Measurements from ENCODE around the gene USP28.
A peak's percentile ranks its signal among the peaks of the same experiment; 100 is the strongest.

The USP28 gene

DNA sequence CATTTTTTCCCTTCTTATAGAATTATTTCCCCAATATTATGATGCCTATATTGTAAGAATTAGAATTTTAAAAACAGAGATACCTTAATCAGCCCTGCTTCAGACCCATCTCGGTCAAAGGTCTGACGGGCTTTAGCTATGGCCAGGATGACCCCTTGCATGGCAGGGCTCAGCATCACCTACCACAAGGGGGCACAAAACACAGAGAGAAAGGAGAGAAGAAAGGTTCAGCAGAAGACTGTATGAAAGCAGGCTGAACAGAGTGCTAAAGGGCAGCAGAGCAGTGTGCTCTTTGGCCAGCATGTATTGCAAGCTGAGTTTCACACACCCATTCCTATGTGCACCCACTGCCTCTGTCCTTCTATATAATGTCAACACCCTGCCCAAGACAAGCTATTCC lies 69.0 kb downstream of the USP28 start:
- TF ChIP-seq ZNF654 (tag by site-specific recombination; IDR thresholded peaks at IDR 0.05; ENCODE audit: low read depth) (peak; percentile 24), WT1 (tag by site-specific recombination; IDR thresholded peaks at IDR 0.05) (no peak), ZBTB48 (tag by site-specific recombination; IDR thresholded peaks at IDR 0.05) (0 out of 2 replicates have a peak, but pooled peaks have one; percentile 31), ZSCAN16 (tag by site-specific recombination; IDR thresholded peaks at IDR 0.05) (no peak), ZNF174 (tag by site-specific recombination; IDR thresholded peaks at IDR 0.05) (no peak), ZNF704 (tag by site-specific recombination; IDR thresholded peaks at IDR 0.05) (no peak), ZFP69B (tag by site-specific recombination; IDR thresholded peaks at IDR 0.05) (no peak)
- no peaks in the 10 kb centered on the region for H3K4me1 ChIP-seq (ENCODE audit: control insufficient read depth, insufficient read depth, low read length)
- peaks cover 7 to 92% of the 10 kb centered on the region in 2 experiments; a peak in 2 of 3 replicates for H3K36me3 ChIP-seq (ENCODE audit: control insufficient read depth in 2 of 2, insufficient read depth in 1 of 2, low read length in 2 of 2)
- CTCF ChIA-PET = interaction anchor here (0.6 to 7.6 kb wide), 24 partner anchors 10 to 957 kb away, joined by 3 to 72 read pairs (median 5); partner anchors contain the start of gene CLDN25
- H3K4me3 ChIP-seq (ENCODE audit: low read depth, low read length) = no peak overlapping the region
- no peak overlapping the region for H3K27ac ChIP-seq (ENCODE audit: extremely low read depth, low read depth, low read length)
- no peaks in the 10 kb centered on the region for H3K9me3 ChIP-seq (ENCODE audit: control insufficient read depth, insufficient read depth, low read depth, low read length)
- POLR2A ChIA-PET = interaction anchor here (0.7 to 1.0 kb wide), 2 partner anchors 68 to 253 kb away, joined by 3 read pairs; partner anchors contain the start of gene ZBTB16

- Histone ChIP-seq H3K9me3 (ENCODE audit: control insufficient read depth, insufficient read depth, low read depth, low read length) (no peaks in the 10 kb centered on the region), H3K36me3 (ENCODE audit: control insufficient read depth in 2 of 2, insufficient read depth in 1 of 2, low read length in 2 of 2) (peaks cover 8 to 92% of the 10 kb centered on the region in 2 experiments; a peak in 2 of 3 replicates), H3K4me1 (ENCODE audit: control insufficient read depth, insufficient read depth, low read length) (no peaks in the 10 kb centered on the region), H3K4me3 (ENCODE audit: low read depth, low read length) (no peak overlapping the region), H3K27ac (ENCODE audit: extremely low read depth, low read depth, low read length) (no peak overlapping the region)
- ChIA-PET POLR2A (no interaction called here), CTCF (interaction anchor here (0.6 to 7.6 kb wide), 10 partner anchors 9 to 1411 kb away, joined by 3 to 72 read pairs (median 6); no protein-coding TSS in a partner anchor)
- TF ChIP-seq ZNF529 (tag by site-specific recombination; IDR thresholded peaks at IDR 0.05; ENCODE audit: insufficient replicate concordance) (no peak), ZNF639 (tag by site-specific recombination; IDR thresholded peaks at IDR 0.05) (no peak)
These were observed 69.7 kb downstream of the USP28 start for GRCh38 chr11:113805640-113806039.

- Histone ChIP-seq H3K36me3 (ENCODE audit: control insufficient read depth in 2 of 2, insufficient read depth in 1 of 2, low read length in 2 of 2) (peaks cover 11 to 85% of the 10 kb centered on the region in 2 experiments; a peak in 2 of 3 replicates), H3K9me3 (ENCODE audit: control insufficient read depth, insufficient read depth, low read depth, low read length) (no peaks in the 10 kb centered on the region), H3K27ac (ENCODE audit: extremely low read depth, low read depth, low read length) (no peak overlapping the region), H3K4me3 (ENCODE audit: low read depth, low read length) (no peak overlapping the region), H3K4me1 (ENCODE audit: control insufficient read depth, insufficient read depth, low read length) (no peaks in the 10 kb centered on the region)
- TF ChIP-seq ZNF707 (tag by site-specific recombination; IDR thresholded peaks at IDR 0.05) (no peak), ZNF792 (tag by site-specific recombination; IDR thresholded peaks at IDR 0.05) (no peak), GLI2 (tag by site-specific recombination; IDR thresholded peaks at IDR 0.05; ENCODE audit: borderline replicate concordance, low read depth) (no peak), PRDM2 (tag by site-specific recombination; IDR thresholded peaks at IDR 0.05; ENCODE audit: borderline replicate concordance) (no peak), ZNF211 (tag by site-specific recombination; IDR thresholded peaks at IDR 0.05; ENCODE audit: low read depth) (no peak)
- TF ChIP-seq, protein P1, sequence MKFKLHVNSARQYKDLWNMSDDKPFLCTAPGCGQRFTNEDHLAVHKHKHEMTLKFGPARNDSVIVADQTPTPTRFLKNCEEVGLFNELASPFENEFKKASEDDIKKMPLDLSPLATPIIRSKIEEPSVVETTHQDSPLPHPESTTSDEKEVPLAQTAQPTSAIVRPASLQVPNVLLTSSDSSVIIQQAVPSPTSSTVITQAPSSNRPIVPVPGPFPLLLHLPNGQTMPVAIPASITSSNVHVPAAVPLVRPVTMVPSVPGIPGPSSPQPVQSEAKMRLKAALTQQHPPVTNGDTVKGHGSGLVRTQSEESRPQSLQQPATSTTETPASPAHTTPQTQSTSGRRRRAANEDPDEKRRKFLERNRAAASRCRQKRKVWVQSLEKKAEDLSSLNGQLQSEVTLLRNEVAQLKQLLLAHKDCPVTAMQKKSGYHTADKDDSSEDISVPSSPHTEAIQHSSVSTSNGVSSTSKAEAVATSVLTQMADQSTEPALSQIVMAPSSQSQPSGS (tag by site-specific recombination; IDR thresholded peaks at IDR 0.05; ENCODE audit: low read depth) = no peak
- TF ChIP-seq, protein P2, sequence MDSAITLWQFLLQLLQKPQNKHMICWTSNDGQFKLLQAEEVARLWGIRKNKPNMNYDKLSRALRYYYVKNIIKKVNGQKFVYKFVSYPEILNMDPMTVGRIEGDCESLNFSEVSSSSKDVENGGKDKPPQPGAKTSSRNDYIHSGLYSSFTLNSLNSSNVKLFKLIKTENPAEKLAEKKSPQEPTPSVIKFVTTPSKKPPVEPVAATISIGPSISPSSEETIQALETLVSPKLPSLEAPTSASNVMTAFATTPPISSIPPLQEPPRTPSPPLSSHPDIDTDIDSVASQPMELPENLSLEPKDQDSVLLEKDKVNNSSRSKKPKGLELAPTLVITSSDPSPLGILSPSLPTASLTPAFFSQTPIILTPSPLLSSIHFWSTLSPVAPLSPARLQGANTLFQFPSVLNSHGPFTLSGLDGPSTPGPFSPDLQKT (IDR thresholded peaks at IDR 0.05; ENCODE audit: borderline replicate concordance, low read depth, low read length) = no peak
- POLR2A ChIA-PET = no interaction called here
- CTCF ChIA-PET = interaction anchor here (7.6 kb wide), 1 partner anchor 460 kb away, joined by 72 read pairs; no protein-coding TSS in a partner anchor
These were observed 72.8 kb downstream of the USP28 start for GRCh38 chr11:113802621-113803020.
